A549 (cell line): ENCODE results near the gene FUOM. TPM values are rescaled to one million over a fixed set of nuclear protein-coding genes. Genes with fewer than 3 reads are reported as not detected.

ENCODE experiments used
- ATAC-seq, 2 experiments: fragments of 200-7000 bp in 1 of 2; fragments of >200 bp in 1 of 2; cut with Nextera tagmentation in 1 of 2; cut with Tn5 transposase in 1 of 2; 3 replicates each; pipeline versions ENCODE4 v1.8.0 to v1.9.1; 2018 to 2020; ENCODE audit warnings: mild to moderate bottlenecking in 1 of 2, moderate library complexity in 1 of 2
- CTCF ChIA-PET: fragments of 300-600 bp; sonication (Branson Sonifier 250); formaldehyde crosslinking; extraction: SDS; loops from one replicate; lab custom pipeline; 2021; ENCODE audit warnings: antibody characterized with exemption, inconsistent platforms; lab: Yijun Ruan, JAX
- POLR2A ChIA-PET: fragments of 350-600 bp; formaldehyde crosslinking; extraction: SDS; loops from one replicate; lab custom pipeline; 2021; ENCODE audit warnings: antibody characterized with exemption, inconsistent platforms; lab: Yijun Ruan, JAX
- DNase-seq, 2 experiments: peaks; one replicate each; pipeline versions ENCODE4 v3.0.0 to v3.0.0-alpha.2; 2011 to 2016; ENCODE audit warnings: low read depth in 1 of 2, low spot score in 1 of 2
- FAIRE-seq: peaks from 2 replicates; lab custom pipeline; 2011; peaks lifted over from hg19 to GRCh38; lab: Jason Lieb, UNC
- H3K27ac ChIP-seq, 2 experiments: fragments of >200 bp; sonication (Bioruptor Twin); formaldehyde crosslinking; 3 replicates each; pipeline ENCODE4 v1.5.1; 2016 to 2017
- H3K4me1 ChIP-seq: fragments of >200 bp; sonication (Bioruptor Twin); formaldehyde crosslinking; 3 replicates; pipeline ENCODE4 v1.6.1; 2016
- H3K4me2 ChIP-seq: fragments of >200 bp; sonication (Bioruptor Twin); formaldehyde crosslinking; 3 replicates; pipeline ENCODE4 v1.6.1; 2016
- H3K4me3 ChIP-seq: fragments of >200 bp; sonication (Bioruptor Twin); formaldehyde crosslinking; 3 replicates; pipeline ENCODE4 v1.5.1; 2016
- H3K9me3 ChIP-seq: fragments of >200 bp; sonication (Bioruptor Twin); formaldehyde crosslinking; 3 replicates; pipeline ENCODE4 v1.6.1; 2016
- ATOH8 ChIP-seq: fragments of 250-450 bp; sonication (Bioruptor Pico); IDR thresholded peaks from 2 replicates; pipeline ENCODE4 v1.5.0; 2020; ENCODE audit warnings: low read depth, mild to moderate bottlenecking, moderate library complexity
- CEBPB ChIP-seq, 2 experiments: fragments of >200 bp in 1 of 2; sonication (Bioruptor Twin) in 1 of 2; formaldehyde crosslinking in 1 of 2; IDR thresholded peaks; 2 replicates each; pipeline ENCODE4 v1.6.1; 2012 to 2016
- CHD2 ChIP-seq: fragments of 150-350 bp; IDR thresholded peaks from 2 replicates; pipeline ENCODE4 v1.6.1; 2014; ENCODE audit warnings: low read length; ENCODE audit not compliant: partially characterized antibody
- CHD4 ChIP-seq: fragments of 200-600 bp; sonication (generic); IDR thresholded peaks from 2 replicates; pipeline ENCODE4 v1.6.1; 2016; ENCODE audit warnings: antibody characterized with exemption, mild to moderate bottlenecking, borderline replicate concordance
- ELK1 ChIP-seq: fragments of 150-350 bp; IDR thresholded peaks from 2 replicates; pipeline ENCODE4 v1.6.1; 2014; ENCODE audit warnings: low read depth, mild to moderate bottlenecking, low read length
- ESRRA ChIP-seq: fragments of 150-350 bp; IDR thresholded peaks from 2 replicates; pipeline ENCODE4 v1.6.1; 2014; ENCODE audit warnings: mild to moderate bottlenecking, low read length, borderline replicate concordance
- FOSB ChIP-seq: fragments of 250-450 bp; sonication (Bioruptor Pico); IDR thresholded peaks from 2 replicates; pipeline ENCODE4 v1.5.0; 2020; ENCODE audit warnings: mild to moderate bottlenecking, moderate library complexity
- FOSL2 ChIP-seq, 2 experiments: fragments of 450-650 bp in 1 of 2; fragments of >200 bp in 1 of 2; sonication (Bioruptor Twin) in 1 of 2; formaldehyde crosslinking; IDR thresholded peaks; 2 replicates each; pipeline versions ENCODE4 v1.5.0 to v1.6.1; 2016 to 2020; ENCODE audit warnings: mild to moderate bottlenecking in 1 of 2, moderate library complexity in 1 of 2
- HES2 ChIP-seq: fragments of >200 bp; sonication (Bioruptor Twin); formaldehyde crosslinking; IDR thresholded peaks from 2 replicates; pipeline ENCODE4 v1.6.1; 2016
- HEYL ChIP-seq: fragments of 250-450 bp; sonication (Bioruptor Pico); IDR thresholded peaks from 2 replicates; pipeline ENCODE4 v1.8.0; 2021; ENCODE audit warnings: mild to moderate bottlenecking, moderate library complexity
- JUNB ChIP-seq: fragments of >200 bp; sonication (Bioruptor Twin); formaldehyde crosslinking; IDR thresholded peaks from 2 replicates; pipeline ENCODE4 v1.6.1; 2016
- KDM1A ChIP-seq: fragments of 200-600 bp; sonication (generic); IDR thresholded peaks from 2 replicates; pipeline ENCODE4 v1.6.1; 2016; ENCODE audit warnings: low read depth, mild to moderate bottlenecking
- NFE2L2 ChIP-seq: fragments of 150-350 bp; conservative IDR thresholded peaks from 2 replicates; pipeline ENCODE4 v1.6.1; 2014; ENCODE audit warnings: low read length
- POLR2AphosphoS2 ChIP-seq: conservative IDR thresholded peaks from 2 replicates; pipeline ENCODE4 v1.6.1; 2012; ENCODE audit warnings: low read length, improper control_type of control experiment, inconsistent platforms
- RCOR1 ChIP-seq: fragments of 150-350 bp; IDR thresholded peaks from 2 replicates; pipeline ENCODE4 v1.6.1; 2014; ENCODE audit warnings: antibody characterized with exemption, low read length, low read depth
- RFX5 ChIP-seq: fragments of 450-650 bp; IDR thresholded peaks from 2 replicates; pipeline ENCODE4 v1.7.1; 2014; ENCODE audit warnings: antibody characterized with exemption, mild to moderate bottlenecking, moderate library complexity
- SMC3 ChIP-seq: fragments of >200 bp; sonication (Bioruptor Twin); formaldehyde crosslinking; IDR thresholded peaks from 3 replicates; pipeline ENCODE4 v1.6.1; 2018; ENCODE audit warnings: inconsistent platforms
- TP53 ChIP-seq: fragments of 250-450 bp; sonication (Bioruptor Pico); IDR thresholded peaks from 2 replicates; pipeline ENCODE4 v1.5.0; 2021; ENCODE audit warnings: mild to moderate bottlenecking, moderate library complexity
- ZNF302 ChIP-seq: fragments of 250-450 bp; sonication (Bioruptor Pico); IDR thresholded peaks from 2 replicates; pipeline ENCODE4 v1.9.0; 2021; ENCODE audit warnings: inconsistent platforms, mild to moderate bottlenecking, moderate library complexity
- ZSCAN20 ChIP-seq: fragments of 250-450 bp; sonication (Bioruptor Pico); IDR thresholded peaks from 2 replicates; pipeline ENCODE4 v1.8.0; 2022; ENCODE audit warnings: mild to moderate bottlenecking, moderate library complexity
- WGBS: methylation state at CpG from one replicate; pipeline ENCODE4 v1.1.6; 2017; ENCODE audit errors: missing lambda C conversion rate; 5-methylcytosine and 5-hydroxymethylcytosine counted together
- polyA plus RNA-seq, 4 experiments: library from polyadenylated mRNA; depleted of rRNA in 3 of 4; stranded (reverse); fragments of >200 nt; fragmentation: RNase III in 1 of 4; extraction: RNeasy Plus Mini Kit Qiagen cat#74134 plus additional on column Dnase treatment in 1 of 4; gene quantifications; 2 replicates in 3 of 4; 3 replicates in 1 of 4; pipeline ENCODE4 v1.2.3, GENCODE V29; 2011 to 2017
- TF ChIP-seq, protein P1 (sequence below): fragments of >200 bp; sonication (Bioruptor Twin); formaldehyde crosslinking; IDR thresholded peaks from 3 replicates; pipeline ENCODE4 v1.5.1; 2016
- TF ChIP-seq, protein P2 (sequence below): IDR thresholded peaks from 2 replicates; pipeline ENCODE4 v1.6.1; 2012

Gene FUOM
- polyA plus RNA-seq, 2 of the 4 experiments (the other 2 are of a cell fraction) = 6.8 to 8.1 TPM

DNA sequence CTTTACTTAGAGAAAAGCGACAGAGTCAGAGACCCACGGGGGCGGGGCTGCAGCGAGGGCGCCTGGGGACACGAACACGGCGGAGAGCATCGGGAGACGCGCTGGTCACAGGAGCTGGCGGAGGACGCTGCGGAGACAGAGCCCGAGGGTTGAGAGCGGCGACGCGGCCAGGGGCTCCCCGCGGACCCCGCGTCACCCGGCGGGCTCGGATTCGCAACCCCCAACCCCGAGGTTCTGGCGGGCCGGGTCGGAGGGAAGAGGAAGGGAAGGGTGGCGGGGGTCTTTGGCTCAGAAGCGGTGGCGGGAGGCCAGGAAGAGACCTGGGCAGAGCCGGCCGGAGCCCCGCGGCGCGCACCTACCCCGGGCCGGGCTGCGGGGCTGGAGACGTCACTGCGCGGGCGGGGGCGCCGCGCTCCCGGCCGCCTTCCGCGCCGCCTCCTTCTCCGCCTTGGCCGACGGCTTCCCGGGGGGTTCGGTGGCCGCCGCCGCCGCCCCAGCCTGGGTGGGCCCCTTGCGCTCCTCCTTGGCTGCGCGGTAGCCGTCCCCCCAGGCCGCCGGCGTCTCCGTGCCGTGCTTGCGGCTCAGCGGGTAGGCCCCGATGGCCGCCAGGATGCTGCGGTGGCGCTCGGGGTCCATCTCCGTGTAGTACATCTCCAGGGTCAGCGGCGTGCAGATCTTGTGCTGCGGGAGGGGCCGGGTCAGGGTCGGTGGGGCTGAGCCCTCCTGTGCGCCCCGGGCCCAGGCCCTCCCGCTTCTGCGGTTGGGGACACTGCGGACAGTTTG is 32.2 kb downstream of the FUOM start:
- ATAC-seq (no peak; a peak in 1 of 6 replicates), FAIRE-seq (no peak)

DNA sequence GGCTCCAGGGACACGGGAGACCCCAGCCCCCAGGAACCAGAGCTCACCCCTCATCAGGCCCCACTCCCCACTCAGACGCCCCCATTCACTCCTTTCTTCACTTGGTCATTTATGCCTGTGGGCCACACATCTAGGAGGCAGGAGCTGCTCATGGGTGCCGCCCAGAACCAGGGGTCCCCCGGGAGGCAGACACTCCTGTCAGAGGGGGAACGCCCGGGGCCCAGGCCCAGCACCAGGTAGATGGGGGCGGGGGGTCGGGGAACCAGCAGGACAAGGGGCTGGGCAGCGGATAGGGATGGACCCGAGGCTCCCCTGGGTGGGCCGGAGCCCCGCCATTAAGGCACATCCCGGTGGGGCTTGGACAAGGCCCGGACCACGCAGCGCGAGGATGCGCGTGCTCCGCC is 33.0 kb downstream of the FUOM start:
- H3K4me2 ChIP-seq = peak overlapping the region; percentile 68
- CTCF ChIA-PET = interaction anchor here (0.9 to 1.5 kb wide), 3 partner anchors 10 to 17 kb away, joined by 3 to 9 read pairs (median 3); no protein-coding TSS in a partner anchor
- FAIRE-seq (no peak), ATAC-seq (no peak)
- peak overlapping the region in 1 of 2 experiments; percentile 75; a peak in 4 of 6 replicates for H3K27ac ChIP-seq
- peaks cover 27% of the 10 kb centered on the region for H3K4me1 ChIP-seq
- no peak for TF ChIP-seq HEYL (CRISPR knock-in tag)
- TF ChIP-seq CEBPB (IDR thresholded peaks at IDR 0.05) = no peak
- TF ChIP-seq NFE2L2 = no peak
- no peak for TF ChIP-seq ESRRA
- TF ChIP-seq RCOR1 = no peak
- TF ChIP-seq POLR2AphosphoS2 = no peak
- TF ChIP-seq FOSL2 (IDR thresholded peaks at IDR 0.05) = no peak
- TF ChIP-seq FOSL2 (CRISPR knock-in tag; IDR thresholded peaks at IDR 0.05) = no peak
- no peak for TF ChIP-seq TP53 (CRISPR knock-in tag)
- TF ChIP-seq HES2 = no peak
- TF ChIP-seq SMC3 = no peak
- TF ChIP-seq KDM1A = no peak
- no peak for TF ChIP-seq RFX5
- TF ChIP-seq CHD2 = no peak
- no peak for TF ChIP-seq JUNB
- TF ChIP-seq ZNF302 = no peak
- no peak for TF ChIP-seq ELK1
- TF ChIP-seq FOSB (CRISPR knock-in tag) = no peak
- TF ChIP-seq, all 56 proteins: peak for 0
- DNase-seq = no peak
- Histone ChIP-seq H3K9me3 (no peaks in the 10 kb centered on the region; the same call in 2 of the 3 replicates), H3K4me3 (peak overlapping the region; percentile 44)
- 56% methylated on average over 3 of the region's 20 CpGs for WGBS
- POLR2A ChIA-PET = no interaction called here

More for the DNA sequence above, 32.2 kb downstream of the FUOM start:
- POLR2A ChIA-PET = no interaction called here
- H3K27ac ChIP-seq = peak overlapping the region; percentile 15 to 75; a peak in 4 of 6 replicates
- TF ChIP-seq JUNB (no peak), HEYL (CRISPR knock-in tag) (no peak), ZSCAN20 (CRISPR knock-in tag) (no peak), CEBPB (IDR thresholded peaks at IDR 0.05) (no peak), CHD4 (no peak), CHD2 (no peak), ATOH8 (CRISPR knock-in tag) (no peak)
- TF ChIP-seq, protein P1, sequence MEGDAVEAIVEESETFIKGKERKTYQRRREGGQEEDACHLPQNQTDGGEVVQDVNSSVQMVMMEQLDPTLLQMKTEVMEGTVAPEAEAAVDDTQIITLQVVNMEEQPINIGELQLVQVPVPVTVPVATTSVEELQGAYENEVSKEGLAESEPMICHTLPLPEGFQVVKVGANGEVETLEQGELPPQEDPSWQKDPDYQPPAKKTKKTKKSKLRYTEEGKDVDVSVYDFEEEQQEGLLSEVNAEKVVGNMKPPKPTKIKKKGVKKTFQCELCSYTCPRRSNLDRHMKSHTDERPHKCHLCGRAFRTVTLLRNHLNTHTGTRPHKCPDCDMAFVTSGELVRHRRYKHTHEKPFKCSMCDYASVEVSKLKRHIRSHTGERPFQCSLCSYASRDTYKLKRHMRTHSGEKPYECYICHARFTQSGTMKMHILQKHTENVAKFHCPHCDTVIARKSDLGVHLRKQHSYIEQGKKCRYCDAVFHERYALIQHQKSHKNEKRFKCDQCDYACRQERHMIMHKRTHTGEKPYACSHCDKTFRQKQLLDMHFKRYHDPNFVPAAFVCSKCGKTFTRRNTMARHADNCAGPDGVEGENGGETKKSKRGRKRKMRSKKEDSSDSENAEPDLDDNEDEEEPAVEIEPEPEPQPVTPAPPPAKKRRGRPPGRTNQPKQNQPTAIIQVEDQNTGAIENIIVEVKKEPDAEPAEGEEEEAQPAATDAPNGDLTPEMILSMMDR = no peak
- TF ChIP-seq, protein P2, sequence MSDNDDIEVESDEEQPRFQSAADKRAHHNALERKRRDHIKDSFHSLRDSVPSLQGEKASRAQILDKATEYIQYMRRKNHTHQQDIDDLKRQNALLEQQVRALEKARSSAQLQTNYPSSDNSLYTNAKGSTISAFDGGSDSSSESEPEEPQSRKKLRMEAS = no peak
- TF ChIP-seq, all 56 proteins: peak for 0
- Histone ChIP-seq H3K4me2 (peak overlapping the region; percentile 68), H3K9me3 (no peaks in the 10 kb centered on the region; the same call in 2 of the 3 replicates), H3K4me1 (peaks cover 27% of the 10 kb centered on the region), H3K4me3 (peak overlapping the region; percentile 44)
- CTCF ChIA-PET = interaction anchor here (0.9 kb wide), 1 partner anchor 12 kb away, joined by 3 read pairs; no protein-coding TSS in a partner anchor
- WGBS = 46% methylated on average over 49 of the region's 91 CpGs
- DNase-seq = no peak
